Lung (tissue), 12 donors: ENCODE data around the gene POLD2. TPM values are rescaled to one million over a fixed set of nuclear protein-coding genes. Genes with fewer than 3 reads are reported as not detected.

Source experiments
- ATAC-seq: fragments of 200-7000 bp; cut with Tn5 transposase; one replicate; pipeline ENCODE4 v1.9.1; 2020; ENCODE audit warnings: moderate number of reproducible peaks; ENCODE audit not compliant: insufficient read depth, low FRiP score
- DNase-seq, 3 donors: peaks; one replicate each; pipeline ENCODE4 v3.0.0-alpha.2; 2013 to 2017
- H3K27ac ChIP-seq, 2 donors: one replicate each; pipeline ENCODE4 v1.5.1; 2013; ENCODE audit warnings: mild to moderate bottlenecking in 2 of 2, moderate library complexity in 2 of 2, control low read depth in 1 of 2, inconsistent platforms in 1 of 2, low read depth in 1 of 2, low read length in 1 of 2
- H3K27me3 ChIP-seq, 3 donors: one replicate each; pipeline ENCODE4 v1.5.1; 2013; ENCODE audit warnings: low read length in 2 of 3; ENCODE audit not compliant: control insufficient read depth in 3 of 3, insufficient read depth in 3 of 3
- H3K36me3 ChIP-seq, 4 donors: one replicate each; pipeline ENCODE4 v1.5.1; 2013; ENCODE audit warnings: low read length in 4 of 4, mild to moderate bottlenecking in 1 of 4, moderate library complexity in 1 of 4; ENCODE audit not compliant: control insufficient read depth in 4 of 4, insufficient read depth in 4 of 4
- H3K4me1 ChIP-seq, 5 donors: one replicate each; pipeline ENCODE4 v1.5.1; 2013; ENCODE audit warnings: low read length in 5 of 5, mild to moderate bottlenecking in 2 of 5, moderate library complexity in 1 of 5; ENCODE audit not compliant: control insufficient read depth in 5 of 5, insufficient read depth in 5 of 5
- H3K4me3 ChIP-seq: one replicate; pipeline ENCODE4 v1.5.1; 2013; ENCODE audit warnings: mild to moderate bottlenecking, control low read depth, moderate library complexity
- H3K9ac ChIP-seq, 2 donors: one replicate each; pipeline ENCODE4 v1.5.1; 2013; ENCODE audit warnings: low read length in 2 of 2, control low read depth in 1 of 2; ENCODE audit not compliant: insufficient read depth in 1 of 2
- H3K9me3 ChIP-seq, 4 donors: one replicate each; pipeline ENCODE4 v1.5.1; 2013; ENCODE audit warnings: low read length in 3 of 4, mild to moderate bottlenecking in 1 of 4, moderate library complexity in 1 of 4; ENCODE audit not compliant: control insufficient read depth in 4 of 4, insufficient read depth in 3 of 4
- CTCF ChIP-seq: IDR thresholded peaks from 2 replicates; pipeline ENCODE4 v1.5.1; 2012; ENCODE audit warnings: mild to moderate bottlenecking; ENCODE audit errors: control extremely low read depth, extremely low read depth
- WGBS, 2 donors: extraction: QIAGEN DNeasy Blood & Tissue Kit; methylation state at CpG; one replicate each; pipeline ENCODE4 v1.1.7; 2013; 5-methylcytosine and 5-hydroxymethylcytosine counted together
- polyA plus RNA-seq, 2 donors: library from polyadenylated mRNA; stranded (reverse); fragments of 200-250 nt; gene quantifications; one replicate each; pipeline ENCODE4 v1.2.1, GENCODE V29; 2013
- total RNA-seq, 2 donors: library from RNA; depleted of rRNA in 1 of 2; stranded (reverse); fragments of >200 nt in 1 of 2; gene quantifications; one replicate each; pipeline ENCODE4 v1.2.1, GENCODE V29; 2014 to 2021
- donor health status: control.
- donor health status: control.
- donor health status: Bipolar disorder and iron deficiency.
- donor health status: healthy.
- donor health status: DM: yes; HTN: yes; CAD: no.

The POLD2 gene
- total and polyA plus RNA-seq, 4 donors = 48.8 to 90.7 (median 71.3) TPM

DNA sequence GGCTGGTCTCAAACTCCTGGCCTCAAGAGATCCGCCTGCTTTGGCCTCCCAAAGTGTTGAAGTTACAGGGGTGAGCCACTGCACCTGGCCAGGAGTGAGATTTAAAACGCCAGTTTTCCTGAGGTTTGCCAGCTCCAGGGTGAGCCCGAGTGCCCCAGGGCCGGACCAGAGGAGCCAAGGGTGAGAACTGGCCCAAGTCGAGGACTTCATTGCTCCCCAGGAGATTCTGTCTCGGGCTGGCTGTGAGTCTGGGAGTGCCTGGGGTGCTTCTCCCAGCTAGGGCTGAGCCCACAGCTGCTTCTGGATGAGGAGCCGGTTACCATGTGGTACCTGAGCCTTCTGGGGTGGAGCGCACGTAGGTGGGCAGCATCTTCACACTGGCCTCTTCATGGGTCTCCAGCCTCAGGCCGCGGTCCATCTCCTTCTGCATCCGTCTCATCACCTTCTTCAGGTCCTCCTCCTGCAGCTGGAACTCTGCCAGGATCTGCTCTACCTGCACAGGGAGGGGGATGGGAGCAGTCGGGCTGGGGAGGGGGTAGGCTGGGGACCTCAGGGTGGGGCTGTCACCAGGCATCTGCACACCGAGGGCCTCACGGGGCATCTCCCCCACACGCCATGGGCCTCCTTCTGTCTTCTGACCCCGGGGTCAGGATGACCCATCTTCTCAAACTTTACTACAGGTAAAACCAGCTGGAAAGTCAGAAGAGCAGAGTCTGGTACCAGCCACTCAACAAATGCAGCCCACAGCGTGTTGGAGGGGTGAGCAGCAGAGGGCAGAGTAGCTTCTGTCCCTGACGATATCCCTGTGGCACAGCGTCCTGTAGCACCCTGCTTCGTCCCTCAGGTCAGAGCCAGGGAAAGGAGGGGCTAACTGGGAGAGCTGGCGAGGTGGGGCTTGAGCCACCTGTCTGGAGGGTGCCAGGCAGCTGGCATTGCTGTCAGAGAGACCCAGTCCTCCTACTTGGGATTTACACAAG is 29.9 kb upstream of the POLD2 start:
- 85 to 86% methylated on average over 22 of the region's 22 CpGs for WGBS, 2 donors
- no peak for DNase-seq
- no peak overlapping the region for H3K4me3 ChIP-seq
- H3K9ac ChIP-seq = no peak overlapping the region
- no peaks in the 10 kb centered on the region for H3K36me3 ChIP-seq
- no peak for TF ChIP-seq CTCF
- no peaks in the 10 kb centered on the region for H3K27me3 ChIP-seq
- H3K9me3 ChIP-seq = no peaks in the 10 kb centered on the region
- no peak overlapping the region for H3K27ac ChIP-seq
- H3K4me1 ChIP-seq = peaks cover 0 to 20% (median 8%) of the 10 kb centered on the region in 5 donors
- no peak for ATAC-seq

DNA sequence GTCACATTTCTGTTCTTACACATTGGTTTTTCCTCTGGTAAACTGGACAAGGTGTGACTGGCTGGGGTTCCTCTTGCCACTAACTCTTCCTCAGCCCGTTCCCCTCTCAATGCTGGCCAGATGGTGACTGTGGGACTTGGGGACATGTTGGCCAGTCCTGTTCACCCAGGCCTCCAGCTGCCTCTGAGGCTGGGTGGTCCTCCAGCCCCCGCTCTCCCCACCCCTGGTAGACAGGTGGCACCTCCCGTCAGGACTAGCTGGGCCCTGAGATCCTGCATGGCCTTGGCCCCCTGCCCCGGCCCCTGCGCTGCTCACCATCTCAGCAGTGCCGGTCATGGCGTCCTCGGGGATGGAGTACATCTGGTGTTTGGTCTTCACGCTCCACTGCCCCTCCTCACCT is 28.6 kb upstream of the POLD2 start:
- DNase-seq (no peak), ATAC-seq (no peak)
- H3K9ac ChIP-seq = no peak overlapping the region
- no peaks in the 10 kb centered on the region for H3K9me3 ChIP-seq
- no peak overlapping the region for H3K4me3 ChIP-seq
- H3K4me1 ChIP-seq = peaks cover 0 to 33% (median 16%) of the 10 kb centered on the region in 5 donors
- no peak overlapping the region for H3K27ac ChIP-seq
- H3K27me3 ChIP-seq = peaks cover 0 to 3% (median 0%) of the 10 kb centered on the region in 3 donors
- TF ChIP-seq CTCF = no peak
- H3K36me3 ChIP-seq = no peaks in the 10 kb centered on the region
- 98 to 99% methylated on average over 9 of the region's 9 CpGs for WGBS, 2 donors

DNA sequence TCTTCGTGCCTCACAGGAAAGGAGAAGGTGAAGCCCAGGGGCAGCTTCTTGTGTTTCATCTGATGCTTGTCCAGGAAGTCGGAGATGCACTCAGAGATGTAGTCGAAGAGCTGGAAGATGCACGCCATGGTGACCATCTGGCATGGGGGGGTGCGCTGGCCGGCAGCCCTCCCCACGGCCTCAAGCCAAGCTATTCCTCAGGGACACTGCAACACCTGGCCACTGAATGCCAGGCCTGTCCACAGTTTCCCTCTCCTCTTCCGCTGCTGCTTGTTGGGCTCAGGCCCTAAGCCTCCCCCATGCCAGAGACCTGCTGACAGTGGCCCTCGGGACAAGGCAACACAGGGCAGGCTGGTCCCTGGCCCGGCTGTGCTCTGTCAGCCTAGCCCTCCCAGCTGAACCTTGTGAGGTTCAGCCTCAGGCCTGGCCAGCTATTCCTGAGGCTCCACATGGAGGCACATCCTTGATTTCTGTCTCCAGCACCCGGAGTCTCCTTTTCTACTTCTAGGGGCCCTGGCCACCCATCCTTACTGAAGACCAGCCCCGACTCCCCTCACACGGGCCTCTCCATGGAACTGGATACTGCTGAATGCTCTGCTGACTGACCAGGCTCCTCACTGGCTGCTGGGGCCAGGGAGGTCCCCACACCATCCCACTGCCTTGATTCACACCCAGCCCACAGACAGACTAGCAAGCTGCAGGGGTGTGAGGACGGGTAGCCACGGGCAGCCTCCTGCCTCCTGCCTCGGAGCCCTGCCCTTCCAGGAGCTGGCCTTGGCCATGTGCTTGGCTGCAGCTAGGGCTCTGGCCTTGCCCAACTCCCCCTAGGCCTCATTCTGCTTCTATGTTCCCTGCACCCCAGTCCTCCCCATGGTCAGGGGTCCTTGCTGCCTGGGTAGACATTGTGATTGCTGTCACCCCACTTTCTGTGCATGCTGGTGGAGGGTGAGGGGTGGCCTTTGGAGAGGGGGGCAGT is 27.9 kb upstream of the POLD2 start:
- 88 to 94% methylated on average over 16 of the region's 16 CpGs for WGBS, 2 donors
- no peak overlapping the region for H3K27ac ChIP-seq
- H3K9ac ChIP-seq = no peak overlapping the region
- DNase-seq = no peak
- ATAC-seq = no peak
- no peak overlapping the region for H3K4me3 ChIP-seq
- peaks cover 0 to 3% (median 0%) of the 10 kb centered on the region in 3 donors for H3K27me3 ChIP-seq
- H3K4me1 ChIP-seq = peaks cover 0 to 40% (median 21%) of the 10 kb centered on the region in 5 donors
- H3K36me3 ChIP-seq = no peaks in the 10 kb centered on the region
- no peaks in the 10 kb centered on the region for H3K9me3 ChIP-seq
- no peak for TF ChIP-seq CTCF
